Endothelial cell (in vitro differentiated cells): ENCODE results near the gene RNF182. TPM values are rescaled to one million over a fixed set of nuclear protein-coding genes. Genes with fewer than 3 reads are reported as not detected.

Source experiments
- DNase-seq: peaks from one replicate; pipeline ENCODE4 v3.0.0; 2021; ENCODE audit warnings: low spot score
- H3K27ac Mint-ChIP-seq: one replicate; pipeline ENCODE4 v1.8.0; 2021; ENCODE audit warnings: mixed read lengths, inconsistent platforms; ENCODE audit not compliant: unreplicated experiment
- H3K27me3 Mint-ChIP-seq: one replicate; pipeline ENCODE4 v1.8.0; 2021; ENCODE audit warnings: mild to moderate bottlenecking, moderate library complexity, mixed read lengths, inconsistent platforms; ENCODE audit not compliant: unreplicated experiment
- H3K36me3 Mint-ChIP-seq: one replicate; pipeline ENCODE4 v1.8.0; 2021; ENCODE audit warnings: mild to moderate bottlenecking, low read depth, mixed read lengths, inconsistent platforms; ENCODE audit not compliant: unreplicated experiment
- H3K4me1 Mint-ChIP-seq: one replicate; pipeline ENCODE4 v1.8.0; 2021; ENCODE audit warnings: mild to moderate bottlenecking, mixed read lengths, inconsistent platforms; ENCODE audit not compliant: unreplicated experiment
- H3K4me3 Mint-ChIP-seq: one replicate; pipeline ENCODE4 v1.8.0; 2021; ENCODE audit warnings: mild to moderate bottlenecking, mixed read lengths, inconsistent platforms; ENCODE audit not compliant: unreplicated experiment
- H3K9me3 Mint-ChIP-seq: one replicate; pipeline ENCODE4 v1.8.0; 2021; ENCODE audit warnings: mixed read lengths, inconsistent platforms; ENCODE audit not compliant: unreplicated experiment
- total RNA-seq: library from RNA; stranded (reverse); fragmentation: NEBNext Ultra II Directional; extraction: Animal tissue kit (Norgen Biotek cat#: 25700); gene quantifications from one replicate; pipeline ENCODE4 v1.2.1, GENCODE V29; 2021; ENCODE audit not compliant: unreplicated experiment
- TF ChIP-seq, protein P1 (sequence below): fragments of 200-600 bp; sonication (generic); IDR thresholded peaks from one replicate; pipeline ENCODE4 v1.5.0; 2021; ENCODE audit warnings: antibody characterized with exemption; ENCODE audit not compliant: unreplicated experiment

The RNF182 gene
- total RNA-seq, 1 donor from 2014 or later = 2.7 TPM

DNA sequence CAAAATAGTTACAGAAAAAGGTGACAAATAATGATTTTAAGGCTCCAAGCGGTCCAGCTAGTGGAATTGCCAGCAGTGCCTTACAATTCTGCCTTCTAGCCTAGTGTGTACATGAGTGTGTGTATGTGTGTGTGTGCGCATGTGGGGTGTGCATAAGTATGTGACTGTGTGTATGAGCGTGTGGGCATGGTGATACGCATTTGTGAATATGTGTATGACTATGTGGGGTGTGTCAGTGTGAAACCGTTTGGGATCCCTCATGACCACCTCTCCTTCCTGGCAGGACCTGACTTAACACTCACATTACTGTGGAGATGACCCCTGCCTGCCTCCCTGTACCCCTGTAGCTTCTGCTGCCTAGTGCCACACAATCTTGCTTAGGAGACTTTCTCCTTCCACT, 40.4 kb upstream of the RNF182 start:
- H3K27ac Mint-ChIP-seq = peak overlapping the region; percentile 8
- no peaks in the 10 kb centered on the region for H3K9me3 Mint-ChIP-seq
- TF ChIP-seq, protein P1, sequence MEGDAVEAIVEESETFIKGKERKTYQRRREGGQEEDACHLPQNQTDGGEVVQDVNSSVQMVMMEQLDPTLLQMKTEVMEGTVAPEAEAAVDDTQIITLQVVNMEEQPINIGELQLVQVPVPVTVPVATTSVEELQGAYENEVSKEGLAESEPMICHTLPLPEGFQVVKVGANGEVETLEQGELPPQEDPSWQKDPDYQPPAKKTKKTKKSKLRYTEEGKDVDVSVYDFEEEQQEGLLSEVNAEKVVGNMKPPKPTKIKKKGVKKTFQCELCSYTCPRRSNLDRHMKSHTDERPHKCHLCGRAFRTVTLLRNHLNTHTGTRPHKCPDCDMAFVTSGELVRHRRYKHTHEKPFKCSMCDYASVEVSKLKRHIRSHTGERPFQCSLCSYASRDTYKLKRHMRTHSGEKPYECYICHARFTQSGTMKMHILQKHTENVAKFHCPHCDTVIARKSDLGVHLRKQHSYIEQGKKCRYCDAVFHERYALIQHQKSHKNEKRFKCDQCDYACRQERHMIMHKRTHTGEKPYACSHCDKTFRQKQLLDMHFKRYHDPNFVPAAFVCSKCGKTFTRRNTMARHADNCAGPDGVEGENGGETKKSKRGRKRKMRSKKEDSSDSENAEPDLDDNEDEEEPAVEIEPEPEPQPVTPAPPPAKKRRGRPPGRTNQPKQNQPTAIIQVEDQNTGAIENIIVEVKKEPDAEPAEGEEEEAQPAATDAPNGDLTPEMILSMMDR = no peak
- DNase-seq = no peak
- H3K36me3 Mint-ChIP-seq = no peaks in the 10 kb centered on the region
- peaks cover 6% of the 10 kb centered on the region for H3K4me1 Mint-ChIP-seq
- H3K27me3 Mint-ChIP-seq = no peaks in the 10 kb centered on the region
- H3K4me3 Mint-ChIP-seq = no peak overlapping the region

DNA sequence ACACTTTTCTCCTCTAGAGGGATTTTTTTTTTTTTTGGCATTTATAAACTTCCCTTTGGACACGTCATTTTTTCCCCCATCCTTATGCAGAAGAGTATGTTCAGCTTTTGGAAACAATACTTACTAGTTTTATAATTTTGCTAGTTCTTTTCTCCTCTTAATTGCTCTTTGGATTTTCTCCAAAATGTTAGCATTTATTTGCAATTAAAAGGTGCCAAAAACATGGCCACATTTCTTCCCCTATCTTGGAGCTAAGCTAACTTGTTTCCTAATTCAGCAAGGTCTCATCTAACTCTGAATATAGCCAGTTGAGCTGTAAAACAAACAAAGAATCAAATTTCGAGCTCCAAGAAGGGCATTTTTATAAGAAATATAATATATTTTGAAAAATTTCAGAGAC, 39.2 kb upstream of the RNF182 start:
- Mint-ChIP-seq H3K27ac (no peak overlapping the region), H3K27me3 (no peaks in the 10 kb centered on the region), H3K4me3 (no peak overlapping the region), H3K4me1 (peaks cover 5% of the 10 kb centered on the region), H3K36me3 (no peaks in the 10 kb centered on the region), H3K9me3 (no peaks in the 10 kb centered on the region)
- no peak for DNase-seq
- TF ChIP-seq, protein P1 = no peak

DNA sequence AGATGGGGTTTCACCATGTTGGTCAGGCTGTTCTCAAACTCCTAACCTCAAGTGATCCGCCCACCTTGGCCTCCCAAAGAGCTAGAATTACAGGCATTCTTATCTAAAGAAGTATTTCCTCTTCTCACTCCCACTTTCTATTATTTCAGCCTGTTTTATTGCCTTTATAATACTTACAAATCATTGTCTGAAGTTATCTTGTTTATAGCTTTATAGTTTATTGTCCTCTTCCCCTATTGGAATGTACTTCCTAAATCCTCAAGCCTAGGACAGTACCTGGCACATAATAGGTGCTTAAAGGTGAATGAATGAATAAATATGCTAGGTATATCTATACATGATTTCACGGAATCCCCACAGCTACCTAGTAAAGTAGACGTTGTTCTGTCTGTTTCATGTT, 37.8 kb upstream of the RNF182 start:
- no peak for DNase-seq
- Mint-ChIP-seq H3K4me1 (peaks cover 5% of the 10 kb centered on the region), H3K27ac (no peak overlapping the region), H3K27me3 (no peaks in the 10 kb centered on the region), H3K9me3 (no peaks in the 10 kb centered on the region), H3K36me3 (no peaks in the 10 kb centered on the region), H3K4me3 (no peak overlapping the region)
- TF ChIP-seq, protein P1 = no peak

GRCh38 chr6:13892017-13892645, 32.6 kb upstream of the RNF182 start:
- DNase-seq = no peak

GRCh38 chr6:13902922-13903321, 21.8 kb upstream of the RNF182 start:
- Mint-ChIP-seq H3K9me3 (no peaks in the 10 kb centered on the region), H3K36me3 (no peaks in the 10 kb centered on the region), H3K27ac (no peak overlapping the region), H3K27me3 (no peaks in the 10 kb centered on the region), H3K4me3 (no peak overlapping the region), H3K4me1 (peaks cover 5% of the 10 kb centered on the region)
- DNase-seq = no peak
- TF ChIP-seq, protein P1 = no peak

More at GRCh38 chr6:13892017-13892645, 32.6 kb upstream of the RNF182 start:
- H3K4me1 Mint-ChIP-seq = peaks cover 5% of the 10 kb centered on the region
- H3K9me3 Mint-ChIP-seq = no peaks in the 10 kb centered on the region
- no peak overlapping the region for H3K27ac Mint-ChIP-seq
- no peak overlapping the region for H3K4me3 Mint-ChIP-seq
- H3K36me3 Mint-ChIP-seq = no peaks in the 10 kb centered on the region
- TF ChIP-seq, protein P1 = no peak
- H3K27me3 Mint-ChIP-seq = no peaks in the 10 kb centered on the region
